Mucosa of descending colon (tissue), 3 donors: ENCODE data around the gene ZNF423. TPM values are rescaled to one million over a fixed set of nuclear protein-coding genes. Genes with fewer than 3 reads are reported as not detected.

Source experiments
- ATAC-seq: fragments of 200-7000 bp; cut with Tn5 transposase; one replicate; pipeline ENCODE4 v1.9.1; 2020; ENCODE audit warnings: mild to moderate bottlenecking, moderate library complexity
- DNase-seq, 3 donors: peaks; one replicate each; pipeline ENCODE4 v3.0.0-alpha.2; 2020
- H3K36me3 ChIP-seq: fragments of 200-600 bp; one replicate; pipeline ENCODE4 v1.8.0; 2021; ENCODE audit warnings: low read depth, mild to moderate bottlenecking
- H3K4me1 ChIP-seq: fragments of 200-600 bp; one replicate; pipeline ENCODE4 v1.8.0; 2021; ENCODE audit warnings: low read depth, mild to moderate bottlenecking
- H3K4me3 ChIP-seq: fragments of 200-600 bp; one replicate; pipeline ENCODE4 v1.8.0; 2021; ENCODE audit warnings: mild to moderate bottlenecking
- H3K9me3 ChIP-seq: fragments of 200-600 bp; one replicate; pipeline ENCODE4 v1.8.0; 2021; ENCODE audit warnings: mild to moderate bottlenecking
- intact Hi-C, 2 donors: fragments of 100-400 bp; cut with DNase I in 1 of 2; cut with micrococcal nuclease in 1 of 2; formaldehyde crosslinking; loops; one replicate each; pipeline versions ENCODE4 v1.11.0 to v1.11.1; 2022; cut with DNase I, micrococcal nuclease
- long read RNA-seq, 2 donors: library from polyadenylated mRNA; unstranded; transcript quantifications; one replicate each; pipeline ENCODE4 v2.0.0, GENCODE V29; 2019 to 2021
- total RNA-seq, 3 donors: library from RNA; stranded (reverse); fragmentation: NEBNext Ultra II Directional in 2 of 3; extraction: Animal tissue kit (Norgen Biotek cat#: 25700) in 2 of 3; gene quantifications; one replicate each; pipeline versions ENCODE4 v1.2.1 to v1.2.4, GENCODE V29; 2021 to 2023
- TF ChIP-seq, protein P1 (sequence below): fragments of 200-600 bp; IDR thresholded peaks from one replicate; pipeline ENCODE4 v1.8.0; 2022; ENCODE audit warnings: antibody characterized with exemption, mild to moderate bottlenecking
- donor health status: DM: no; HTN: no; CAD: no; lungs with moderate emphysema.
- donor health status: DM: no; HTN: no; CAD: no.
- donor health status: DM: no; HTN: yes; CAD: no.

Gene ZNF423
- 10 to 100 TPM in 2 of 3 donors, 1 to 10 TPM in 1; 6.7 to 11.6 (median 11.0) TPM for total RNA-seq
- long read RNA-seq, donor 1, partial matches to known transcripts: 4 of 6 reads
- long read RNA-seq, donor 1, other reads (novel, unspliced or antisense): 2 of 6 reads
- long read RNA-seq, donor 2, partial matches to known transcripts: 0 of 1 reads
- long read RNA-seq, donor 2, other reads (novel, unspliced or antisense): 1 of 1 reads

GRCh38 chr16:49855822-49856671 lies at the start of gene ZNF423:
Gene ZNF423 (minus strand): TSS chr16:49856112. CDS start chr16:49855774, 338 bp downstream.
- ATAC-seq: no peak
- H3K4me3 ChIP-seq: peak within 1 kb of the TSS; percentile 63

GRCh38 chr16:49904348-49905062 lies 48.6 kb upstream of the ZNF423 start:
- H3K4me1 ChIP-seq: peaks cover 13% of the 10 kb centered on the region
- H3K36me3 ChIP-seq: no peaks in the 10 kb centered on the region
- no peak overlapping the region for H3K4me3 ChIP-seq
- H3K9me3 ChIP-seq: no peaks in the 10 kb centered on the region
- ATAC-seq: no peak
- intact Hi-C loops: no loop called here
- no peak for DNase-seq
- TF ChIP-seq, protein P1, sequence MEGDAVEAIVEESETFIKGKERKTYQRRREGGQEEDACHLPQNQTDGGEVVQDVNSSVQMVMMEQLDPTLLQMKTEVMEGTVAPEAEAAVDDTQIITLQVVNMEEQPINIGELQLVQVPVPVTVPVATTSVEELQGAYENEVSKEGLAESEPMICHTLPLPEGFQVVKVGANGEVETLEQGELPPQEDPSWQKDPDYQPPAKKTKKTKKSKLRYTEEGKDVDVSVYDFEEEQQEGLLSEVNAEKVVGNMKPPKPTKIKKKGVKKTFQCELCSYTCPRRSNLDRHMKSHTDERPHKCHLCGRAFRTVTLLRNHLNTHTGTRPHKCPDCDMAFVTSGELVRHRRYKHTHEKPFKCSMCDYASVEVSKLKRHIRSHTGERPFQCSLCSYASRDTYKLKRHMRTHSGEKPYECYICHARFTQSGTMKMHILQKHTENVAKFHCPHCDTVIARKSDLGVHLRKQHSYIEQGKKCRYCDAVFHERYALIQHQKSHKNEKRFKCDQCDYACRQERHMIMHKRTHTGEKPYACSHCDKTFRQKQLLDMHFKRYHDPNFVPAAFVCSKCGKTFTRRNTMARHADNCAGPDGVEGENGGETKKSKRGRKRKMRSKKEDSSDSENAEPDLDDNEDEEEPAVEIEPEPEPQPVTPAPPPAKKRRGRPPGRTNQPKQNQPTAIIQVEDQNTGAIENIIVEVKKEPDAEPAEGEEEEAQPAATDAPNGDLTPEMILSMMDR: no peak

More at GRCh38 chr16:49855822-49856671, at the start of gene ZNF423:
- intact Hi-C loops: no loop called here
- Histone ChIP-seq H3K9me3 (no peaks in the 10 kb centered on the region), H3K36me3 (no peaks in the 10 kb centered on the region), H3K4me1 (peaks cover 30% of the 10 kb centered on the region)
- TF ChIP-seq, protein P1: no peak
- peak; percentile 49 to 66 (median 58) for DNase-seq

GRCh38 chr16:49902908-49903307 lies 47.0 kb upstream of the ZNF423 start:
- H3K36me3 ChIP-seq: no peaks in the 10 kb centered on the region
- intact Hi-C loops: no loop called here
- peaks cover 13% of the 10 kb centered on the region for H3K4me1 ChIP-seq
- H3K9me3 ChIP-seq: no peaks in the 10 kb centered on the region
- H3K4me3 ChIP-seq: no peak overlapping the region
- TF ChIP-seq, protein P1: no peak
- DNase-seq (no peak), ATAC-seq (peak; percentile 19)

GRCh38 chr16:49901711-49902110 lies 45.8 kb upstream of the ZNF423 start:
- ATAC-seq (no peak), DNase-seq (no peak)
- no peaks in the 10 kb centered on the region for H3K36me3 ChIP-seq
- no peak overlapping the region for H3K4me3 ChIP-seq
- TF ChIP-seq, protein P1: no peak
- H3K9me3 ChIP-seq: no peaks in the 10 kb centered on the region
- intact Hi-C loops: no loop called here
- H3K4me1 ChIP-seq: peaks cover 13% of the 10 kb centered on the region

DNA sequence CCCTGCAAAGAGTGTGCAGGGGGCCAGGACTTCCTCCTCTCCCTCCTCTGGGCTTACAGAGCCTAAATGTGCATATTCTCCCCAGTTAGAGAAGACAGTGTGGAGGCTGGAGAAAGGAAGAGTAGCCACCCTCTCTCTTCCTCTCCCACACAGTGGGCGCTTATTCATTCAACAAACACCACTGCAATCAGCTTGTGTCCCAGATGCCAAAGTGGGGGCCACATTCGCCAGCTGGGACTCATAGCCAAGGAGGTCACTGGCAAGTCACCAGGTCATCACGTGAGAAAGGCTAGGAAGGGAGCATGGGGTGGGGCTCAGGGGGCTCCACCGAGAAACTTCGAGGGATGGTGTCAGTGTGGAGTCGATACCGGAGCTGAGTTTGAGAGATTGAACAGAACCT lies 45.0 kb upstream of the ZNF423 start:
- peak in 1 of 3 donors; percentile 19 for DNase-seq
- Histone ChIP-seq H3K4me3 (no peak overlapping the region), H3K9me3 (no peaks in the 10 kb centered on the region), H3K4me1 (peaks cover 15% of the 10 kb centered on the region), H3K36me3 (no peaks in the 10 kb centered on the region)
- TF ChIP-seq, protein P1: no peak
- intact Hi-C loops: no loop called here
- no peak for ATAC-seq
